Measurements from ENCODE around the gene PCED1A. TPM values are rescaled to one million over a fixed set of nuclear protein-coding genes. Genes with fewer than 3 reads are reported as not detected.

The PCED1A gene
- total and polyA plus RNA-seq, 2 of the 13 experiments (the other 11 are each of a cell fraction or from before 2014, with no cell fraction given) = 40.1 to 84.2 TPM

DNA sequence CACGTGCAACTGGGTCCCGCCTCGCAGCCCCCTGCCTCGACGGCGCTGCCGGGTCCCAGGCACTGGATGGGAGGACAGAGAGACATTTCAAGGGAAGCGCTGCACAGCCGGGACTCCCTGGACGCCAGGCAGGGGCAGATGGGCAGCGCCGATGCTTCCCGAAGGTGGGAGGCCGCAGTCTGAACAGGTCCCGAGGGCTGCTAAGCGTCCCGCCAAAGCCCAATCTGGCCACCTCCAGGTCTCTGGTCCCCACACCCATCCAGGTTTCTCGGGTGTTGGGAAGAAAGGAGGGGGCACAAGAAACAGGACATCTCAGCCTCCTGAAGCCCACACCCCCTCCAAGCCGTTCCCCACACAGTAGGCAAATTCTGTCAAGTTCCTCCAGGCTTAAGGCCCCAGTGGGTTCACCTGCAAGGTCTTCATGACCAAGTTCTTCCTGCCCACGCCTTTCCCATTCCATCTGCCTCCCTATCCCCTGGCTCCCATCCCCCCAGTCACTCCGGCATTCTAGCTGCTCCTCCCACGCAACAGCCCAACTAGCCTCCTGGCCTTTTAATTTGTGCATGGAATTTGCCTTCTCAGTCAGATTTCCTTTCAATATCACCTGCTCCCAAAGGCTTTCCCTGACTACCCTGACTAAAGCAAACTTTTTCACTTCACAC is 34.6 kb downstream of the PCED1A start:
- ChIA-PET POLR2A (no interaction called here), CTCF (ENCODE audit: low intra/inter-chr PET ratio, low total read pairs) (no interaction called here)
- no peak for DNase-seq (ENCODE audit: low spot score)
- no peaks in the 10 kb centered on the region for H3K79me2 ChIP-seq (ENCODE audit: insufficient read depth, low read length)
- no peak overlapping the region for H3K27ac ChIP-seq (ENCODE audit: extremely low read length, insufficient read depth, low read length)
- peak; percentile 37 for FAIRE-seq
- TF ChIP-seq SIN3B (IDR thresholded peaks at IDR 0.05; ENCODE audit: low read length) = no peak
- no peak for TF ChIP-seq SPEN (CRISPR knock-in tag; IDR thresholded peaks at IDR 0.05; ENCODE audit: low read depth)
- TF ChIP-seq, protein P1, sequence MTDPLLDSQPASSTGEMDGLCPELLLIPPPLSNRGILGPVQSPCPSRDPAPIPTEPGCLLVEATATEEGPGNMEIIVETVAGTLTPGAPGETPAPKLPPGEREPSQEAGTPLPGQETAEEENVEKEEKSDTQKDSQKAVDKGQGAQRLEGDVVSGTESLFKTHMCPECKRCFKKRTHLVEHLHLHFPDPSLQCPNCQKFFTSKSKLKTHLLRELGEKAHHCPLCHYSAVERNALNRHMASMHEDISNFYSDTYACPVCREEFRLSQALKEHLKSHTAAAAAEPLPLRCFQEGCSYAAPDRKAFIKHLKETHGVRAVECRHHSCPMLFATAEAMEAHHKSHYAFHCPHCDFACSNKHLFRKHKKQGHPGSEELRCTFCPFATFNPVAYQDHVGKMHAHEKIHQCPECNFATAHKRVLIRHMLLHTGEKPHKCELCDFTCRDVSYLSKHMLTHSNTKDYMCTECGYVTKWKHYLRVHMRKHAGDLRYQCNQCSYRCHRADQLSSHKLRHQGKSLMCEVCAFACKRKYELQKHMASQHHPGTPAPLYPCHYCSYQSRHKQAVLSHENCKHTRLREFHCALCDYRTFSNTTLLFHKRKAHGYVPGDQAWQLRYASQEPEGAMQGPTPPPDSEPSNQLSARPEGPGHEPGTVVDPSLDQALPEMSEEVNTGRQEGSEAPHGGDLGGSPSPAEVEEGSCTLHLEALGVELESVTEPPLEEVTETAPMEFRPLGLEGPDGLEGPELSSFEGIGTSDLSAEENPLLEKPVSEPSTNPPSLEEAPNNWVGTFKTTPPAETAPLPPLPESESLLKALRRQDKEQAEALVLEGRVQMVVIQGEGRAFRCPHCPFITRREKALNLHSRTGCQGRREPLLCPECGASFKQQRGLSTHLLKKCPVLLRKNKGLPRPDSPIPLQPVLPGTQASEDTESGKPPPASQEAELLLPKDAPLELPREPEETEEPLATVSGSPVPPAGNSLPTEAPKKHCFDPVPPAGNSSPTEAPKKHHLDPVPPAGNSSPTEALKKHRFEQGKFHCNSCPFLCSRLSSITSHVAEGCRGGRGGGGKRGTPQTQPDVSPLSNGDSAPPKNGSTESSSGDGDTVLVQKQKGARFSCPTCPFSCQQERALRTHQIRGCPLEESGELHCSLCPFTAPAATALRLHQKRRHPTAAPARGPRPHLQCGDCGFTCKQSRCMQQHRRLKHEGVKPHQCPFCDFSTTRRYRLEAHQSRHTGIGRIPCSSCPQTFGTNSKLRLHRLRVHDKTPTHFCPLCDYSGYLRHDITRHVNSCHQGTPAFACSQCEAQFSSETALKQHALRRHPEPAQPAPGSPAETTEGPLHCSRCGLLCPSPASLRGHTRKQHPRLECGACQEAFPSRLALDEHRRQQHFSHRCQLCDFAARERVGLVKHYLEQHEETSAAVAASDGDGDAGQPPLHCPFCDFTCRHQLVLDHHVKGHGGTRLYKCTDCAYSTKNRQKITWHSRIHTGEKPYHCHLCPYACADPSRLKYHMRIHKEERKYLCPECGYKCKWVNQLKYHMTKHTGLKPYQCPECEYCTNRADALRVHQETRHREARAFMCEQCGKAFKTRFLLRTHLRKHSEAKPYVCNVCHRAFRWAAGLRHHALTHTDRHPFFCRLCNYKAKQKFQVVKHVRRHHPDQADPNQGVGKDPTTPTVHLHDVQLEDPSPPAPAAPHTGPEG (CRISPR knock-in tag; IDR thresholded peaks at IDR 0.05) = no peak
- TF ChIP-seq PHF5A (CRISPR knock-in tag; IDR thresholded peaks at IDR 0.05; ENCODE audit: low read depth, unreplicated experiment) = no peak
- no peak for TF ChIP-seq SKI (IDR thresholded peaks at IDR 0.05; ENCODE audit: partially characterized antibody)
- TF ChIP-seq XBP1 (CRISPR knock-in tag; IDR thresholded peaks at IDR 0.05) = no peak
- TF ChIP-seq, protein P2, sequence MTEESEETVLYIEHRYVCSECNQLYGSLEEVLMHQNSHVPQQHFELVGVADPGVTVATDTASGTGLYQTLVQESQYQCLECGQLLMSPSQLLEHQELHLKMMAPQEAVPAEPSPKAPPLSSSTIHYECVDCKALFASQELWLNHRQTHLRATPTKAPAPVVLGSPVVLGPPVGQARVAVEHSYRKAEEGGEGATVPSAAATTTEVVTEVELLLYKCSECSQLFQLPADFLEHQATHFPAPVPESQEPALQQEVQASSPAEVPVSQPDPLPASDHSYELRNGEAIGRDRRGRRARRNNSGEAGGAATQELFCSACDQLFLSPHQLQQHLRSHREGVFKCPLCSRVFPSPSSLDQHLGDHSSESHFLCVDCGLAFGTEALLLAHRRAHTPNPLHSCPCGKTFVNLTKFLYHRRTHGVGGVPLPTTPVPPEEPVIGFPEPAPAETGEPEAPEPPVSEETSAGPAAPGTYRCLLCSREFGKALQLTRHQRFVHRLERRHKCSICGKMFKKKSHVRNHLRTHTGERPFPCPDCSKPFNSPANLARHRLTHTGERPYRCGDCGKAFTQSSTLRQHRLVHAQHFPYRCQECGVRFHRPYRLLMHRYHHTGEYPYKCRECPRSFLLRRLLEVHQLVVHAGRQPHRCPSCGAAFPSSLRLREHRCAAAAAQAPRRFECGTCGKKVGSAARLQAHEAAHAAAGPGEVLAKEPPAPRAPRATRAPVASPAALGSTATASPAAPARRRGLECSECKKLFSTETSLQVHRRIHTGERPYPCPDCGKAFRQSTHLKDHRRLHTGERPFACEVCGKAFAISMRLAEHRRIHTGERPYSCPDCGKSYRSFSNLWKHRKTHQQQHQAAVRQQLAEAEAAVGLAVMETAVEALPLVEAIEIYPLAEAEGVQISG (CRISPR knock-in tag; IDR thresholded peaks at IDR 0.05) = no peak
- no peak for TF ChIP-seq PAF1 (CRISPR knock-in tag; IDR thresholded peaks at IDR 0.05)
- H3K4me3 ChIP-seq (replicated peaks in 1 of 3; ENCODE audit: insufficient read depth in 1 of 3, low read depth in 2 of 3, low read length in 3 of 3) = no peak overlapping the region
- 45% methylated on average over 13 of the region's 22 CpGs for WGBS (ENCODE audit: low lambda C conversion rate)
- in situ Hi-C loops (cut with HindIII; ENCODE audit: extremely low pct_ligation_motif_present, low pct_unique_long_range_greater_than_20kb) = no loop called here
- H3K9ac ChIP-seq (ENCODE audit: insufficient read depth, low read depth, low read length) = no peak overlapping the region
- H3K9me3 ChIP-seq (ENCODE audit: low read length) = no peaks in the 10 kb centered on the region
- peaks cover 4 to 72% of the 10 kb centered on the region in 2 experiments; a peak in 4 of 5 replicates for H3K27me3 ChIP-seq (ENCODE audit: control insufficient read depth in 1 of 2, insufficient read depth in 2 of 2, low read length in 2 of 2)
- H2AFZ ChIP-seq (ENCODE audit: low read length) = no peak overlapping the region
- intact Hi-C loops (cut with micrococcal nuclease; ENCODE audit: unreplicated experiment) = no loop called here
- H3K4me1 ChIP-seq (ENCODE audit: insufficient read depth, low read length) = peaks cover 15% of the 10 kb centered on the region
- H3K36me3 ChIP-seq (replicated peaks in 1 of 2; ENCODE audit: control insufficient read depth in 1 of 2, insufficient read depth in 2 of 2, low read length in 2 of 2) = no peaks in the 10 kb centered on the region
- no peaks in the 10 kb centered on the region for H4K20me1 ChIP-seq (ENCODE audit: insufficient read depth, low read length)
- no TSS peak for BruUV-seq (replicated peaks)
- peak; percentile 9; the same call in 2 of the 3 replicates for ATAC-seq
- no peak overlapping the region for H3K4me2 ChIP-seq (ENCODE audit: low read depth, low read length)

All from HepG2 (cell line).